Esophagus muscularis mucosa (tissue), 3 donors: ENCODE measurements around the gene RDH12.

Experiments
- CTCF ChIP-seq, 3 experiments: fragments of 200-600 bp in 2 of 3; fragments of 450-650 bp in 1 of 3; sonication (generic) in 2 of 3; IDR thresholded peaks; one replicate each; pipeline ENCODE4 v1.5.1; 2017 to 2019; ENCODE audit warnings: antibody characterized with exemption in 3 of 3, mild to moderate bottlenecking in 2 of 3, moderate library complexity in 1 of 3
- POLR2A ChIP-seq: fragments of 450-650 bp; IDR thresholded peaks from one replicate; pipeline ENCODE4 v1.6.1; 2017; ENCODE audit warnings: antibody characterized with exemption, moderate library complexity, mild to moderate bottlenecking, low read depth

- TF ChIP-seq POLR2A: no peak
- TF ChIP-seq CTCF (IDR thresholded peaks at IDR 0.05): no peak
These were observed 18.2 kb downstream of the RDH12 start for GRCh38 chr14:67719866-67720265.
